Prostate gland (tissue), 2 donors: ENCODE data around the gene TET2.

Experiments
- CTCF ChIP-seq, 4 experiments: fragments of 200-600 bp in 2 of 4; fragments of 450-650 bp in 2 of 4; sonication (generic) in 2 of 4; IDR thresholded peaks; 1 replicate in 3 of 4; 2 replicates in 1 of 4; pipeline ENCODE4 v1.5.1; 2016 to 2019; ENCODE audit warnings: antibody characterized with exemption in 4 of 4, mild to moderate bottlenecking in 2 of 4, moderate library complexity in 2 of 4
- POLR2AphosphoS5 ChIP-seq: sonication (generic); formaldehyde crosslinking; IDR thresholded peaks from one replicate; pipeline ENCODE4 v1.6.1; 2017; ENCODE audit warnings: antibody characterized with exemption

- TF ChIP-seq POLR2AphosphoS5, result no peak
- no peak for TF ChIP-seq CTCF (IDR thresholded peaks at IDR 0.05)
Observed at GRCh38 chr4:105306158-105306781, 159.6 kb downstream of the TET2 start.
